ENCODE results near the gene HSD11B1L.
"Not testable (repeated sequence)": the region's sequence is repeated elsewhere in the genome, so short reads cannot be mapped to it uniquely, and the experiment has no call there.

The HSD11B1L gene

GRCh38 chr19:5700455-5701092, 19.7 kb downstream of the HSD11B1L start:
- no peak for DNase-seq (ENCODE audit: low read depth in 2 of 2)

GRCh38 chr19:5702053-5702410, 21.2 kb downstream of the HSD11B1L start:
- not testable (repeated sequence) for DNase-seq (ENCODE audit: low read depth in 2 of 2)

GRCh38 chr19:5703819-5704818, 23.3 kb downstream of the HSD11B1L start:
- no peak for DNase-seq (ENCODE audit: low read depth in 2 of 2)

- no peak for DNase-seq (ENCODE audit: low read depth in 2 of 2)
Observed at GRCh38 chr19:5705552-5705951, 24.7 kb downstream of the HSD11B1L start.

- DNase-seq (ENCODE audit: low read depth in 2 of 2), result no peak
Observed at GRCh38 chr19:5706876-5707573, 26.2 kb downstream of the HSD11B1L start.

- no peak for DNase-seq (ENCODE audit: low read depth in 2 of 2)
Observed at GRCh38 chr19:5707576-5708575, 27.0 kb downstream of the HSD11B1L start.

- DNase-seq (ENCODE audit: low read depth in 2 of 2), result no peak
Observed at GRCh38 chr19:5711025-5711424, 30.2 kb downstream of the HSD11B1L start.

- no peak for DNase-seq (ENCODE audit: low read depth in 2 of 2)
Observed at GRCh38 chr19:5711713-5712161, 30.9 kb downstream of the HSD11B1L start.

GRCh38 chr19:5713228-5713627, 32.4 kb downstream of the HSD11B1L start:
- DNase-seq (ENCODE audit: low read depth in 2 of 2), result no peak

GRCh38 chr19:5714816-5715215, 34.0 kb downstream of the HSD11B1L start:
- no peak for DNase-seq (ENCODE audit: low read depth in 2 of 2)

- no peak for DNase-seq (ENCODE audit: low read depth in 2 of 2)
Observed at GRCh38 chr19:5717215-5717935, 36.5 kb downstream of the HSD11B1L start.

- peak; percentile 47 to 53 for DNase-seq (ENCODE audit: low read depth in 2 of 2)
Observed at GRCh38 chr19:5718037-5718578, 37.3 kb downstream of the HSD11B1L start.

GRCh38 chr19:5718579-5719273, 37.9 kb downstream of the HSD11B1L start:
- DNase-seq (ENCODE audit: low read depth in 2 of 2), result peak; percentile 37 to 51

GRCh38 chr19:5719274-5719960, 38.6 kb downstream of the HSD11B1L start:
- no peak for DNase-seq (ENCODE audit: low read depth in 2 of 2)

- DNase-seq (ENCODE audit: low read depth in 2 of 2), result peak; percentile 95 to 98
Observed at GRCh38 chr19:5719961-5720790, 39.3 kb downstream of the HSD11B1L start, which contains the start of the genes CATSPERD and LONP1. CATSPERD (plus strand) TSS chr19:5720637; CDS start chr19:5720738, 101 bp downstream. LONP1 (minus strand) TSS chr19:5720146; CDS start chr19:5720132, 14 bp downstream.

GRCh38 chr19:5727453-5728050, 46.7 kb downstream of the HSD11B1L start:
- no peak for DNase-seq (ENCODE audit: low read depth in 2 of 2)

- not testable (repeated sequence) for DNase-seq (ENCODE audit: low read depth in 2 of 2)
Observed at GRCh38 chr19:5733172-5733571, 52.3 kb downstream of the HSD11B1L start.
